Right ventricle myocardium superior (tissue), 1 donor: ENCODE measurements around the gene TRDMT1. TPM values are rescaled to one million over a fixed set of nuclear protein-coding genes. Genes with fewer than 3 reads are reported as not detected.

Source experiments
- ATAC-seq: fragments of 200-7000 bp; cut with Tn5 transposase; one replicate; pipeline ENCODE4 v1.9.1; 2020; ENCODE audit warnings: mild to moderate bottlenecking; ENCODE audit not compliant: poor library complexity
- DNase-seq: peaks from one replicate; pipeline ENCODE4 v3.0.0-alpha.2; 2020
- intact Hi-C: fragments of 100-400 bp; cut with DNase I; formaldehyde crosslinking; loops from one replicate; pipeline ENCODE4 v1.11.2; 2022
- total RNA-seq: library from RNA; stranded (reverse); fragmentation: NEBNext Ultra II Directional; extraction: Animal tissue kit (Norgen Biotek cat#: 25700); gene quantifications from one replicate; pipeline ENCODE4 v1.2.1, GENCODE V29; 2021
- donor health status: DM: no; HTN: yes; CAD: no; lungs with severe emphysema.

Gene TRDMT1
- total RNA-seq, 1 donor from 2014 or later = 4.5 TPM

DNA sequence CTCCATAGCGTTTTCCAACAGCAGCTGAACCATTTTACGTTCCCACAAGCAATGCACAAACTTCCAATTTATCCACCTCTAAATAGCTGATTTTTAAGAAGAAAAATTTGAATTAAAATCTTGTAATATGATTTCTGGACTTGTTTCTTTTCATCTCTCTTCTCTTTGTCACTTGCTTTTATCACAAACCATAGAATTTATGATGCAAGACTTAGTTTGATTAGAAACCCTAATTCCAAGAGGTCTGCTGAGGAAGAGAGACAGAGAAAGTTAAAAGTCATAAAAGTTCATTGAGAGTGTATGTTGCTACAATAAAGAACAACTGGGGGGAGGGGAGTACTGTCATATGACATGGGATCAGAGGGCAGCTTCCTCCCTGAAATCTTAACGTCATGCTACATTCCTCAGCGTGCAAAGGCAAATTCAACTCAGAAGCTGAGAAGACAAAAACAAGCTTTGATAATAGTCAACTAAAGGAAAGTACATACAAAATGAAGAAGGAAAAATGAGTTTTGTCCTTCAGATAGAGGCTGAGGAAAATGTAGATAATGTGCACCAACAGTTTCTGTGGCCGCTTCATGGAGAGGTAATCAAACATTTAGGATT, 53.5 kb downstream of the TRDMT1 start:
- intact Hi-C loops = no loop called here
- ATAC-seq = no peak
- no peak for DNase-seq

DNA sequence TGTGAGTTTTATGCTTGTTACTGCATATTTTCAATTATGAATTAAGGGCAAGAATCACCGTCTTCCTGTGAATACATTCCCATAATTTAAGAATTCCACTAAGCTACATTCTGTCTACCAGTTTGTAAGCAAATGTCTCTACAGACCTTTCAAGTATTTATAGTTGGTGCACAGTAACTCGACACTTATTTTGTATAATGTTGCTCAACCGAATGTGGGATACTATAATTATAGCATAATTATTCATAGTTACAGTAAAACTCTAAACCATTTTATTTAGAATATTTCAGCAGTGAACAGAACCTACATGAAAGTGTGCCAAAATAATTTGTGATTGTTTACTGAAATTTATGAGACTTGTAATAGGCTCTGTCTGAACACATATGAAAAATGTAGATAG, 54.6 kb downstream of the TRDMT1 start:
- ATAC-seq = no peak

DNA sequence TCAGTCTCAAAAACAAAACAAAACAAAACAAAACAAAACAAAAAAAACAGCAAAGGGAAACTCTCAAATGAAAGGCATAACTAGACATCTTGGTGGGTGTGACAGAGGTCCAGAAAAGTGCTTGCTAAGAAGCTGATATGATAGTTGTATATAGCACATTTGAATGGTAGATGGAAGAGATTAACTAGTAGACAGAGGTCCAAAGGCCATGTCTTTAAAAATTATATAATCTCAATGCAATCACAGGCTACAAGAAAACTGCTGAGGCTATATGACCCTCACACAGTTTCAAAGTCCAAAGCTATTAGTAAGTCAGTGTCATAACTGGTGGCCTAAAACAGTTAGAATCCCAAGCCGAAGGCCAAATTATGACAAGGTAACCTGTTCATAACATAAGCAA, 56.2 kb downstream of the TRDMT1 start:
- intact Hi-C loops = no loop called here
- ATAC-seq = no peak

More for the DNA sequence above, 54.6 kb downstream of the TRDMT1 start:
- intact Hi-C loops = no loop called here
- DNase-seq = no peak

GRCh38 chr10:17144757-17145156, 56.7 kb downstream of the TRDMT1 start:
- ATAC-seq (no peak), DNase-seq (no peak)
- intact Hi-C loops = no loop called here

More for the DNA sequence above, 56.2 kb downstream of the TRDMT1 start:
- no peak for DNase-seq

- DNase-seq (no peak), ATAC-seq (no peak)
- intact Hi-C loops = no loop called here
These were observed 57.4 kb downstream of the TRDMT1 start for GRCh38 chr10:17144032-17144431.

GRCh38 chr10:17143055-17143690, 58.3 kb downstream of the TRDMT1 start:
- no peak for DNase-seq
- ATAC-seq = no peak
- intact Hi-C loops = no loop called here

- DNase-seq (no peak), ATAC-seq (no peak)
- intact Hi-C loops = no loop called here
These were observed 59.8 kb downstream of the TRDMT1 start for GRCh38 chr10:17141504-17142229.

DNA sequence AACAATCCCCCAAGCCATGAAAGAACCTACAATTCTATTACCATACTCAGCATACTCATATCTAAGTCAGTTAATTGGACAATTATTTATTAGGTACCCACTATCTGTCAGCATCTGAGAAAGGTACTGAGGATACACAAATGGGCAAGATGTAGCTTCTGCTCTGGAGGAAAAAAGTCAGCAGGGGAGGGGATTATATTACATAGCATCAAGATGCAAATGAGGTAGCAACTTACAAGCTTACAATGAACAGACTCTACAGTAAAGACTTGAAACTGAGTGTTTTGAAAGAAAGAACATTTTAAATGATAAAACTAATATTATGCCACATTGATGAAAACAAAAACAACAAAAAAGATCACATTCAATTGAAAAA, 61.1 kb downstream of the TRDMT1 start:
- intact Hi-C loops = no loop called here
- ATAC-seq (no peak), DNase-seq (no peak)

GRCh38 chr10:17138460-17139042, 62.9 kb downstream of the TRDMT1 start:
- intact Hi-C loops = no loop called here
- ATAC-seq = no peak
- DNase-seq = no peak

- ATAC-seq (no peak), DNase-seq (no peak)
- intact Hi-C loops = no loop called here
These were observed 66.7 kb downstream of the TRDMT1 start for GRCh38 chr10:17134737-17135260.

DNA sequence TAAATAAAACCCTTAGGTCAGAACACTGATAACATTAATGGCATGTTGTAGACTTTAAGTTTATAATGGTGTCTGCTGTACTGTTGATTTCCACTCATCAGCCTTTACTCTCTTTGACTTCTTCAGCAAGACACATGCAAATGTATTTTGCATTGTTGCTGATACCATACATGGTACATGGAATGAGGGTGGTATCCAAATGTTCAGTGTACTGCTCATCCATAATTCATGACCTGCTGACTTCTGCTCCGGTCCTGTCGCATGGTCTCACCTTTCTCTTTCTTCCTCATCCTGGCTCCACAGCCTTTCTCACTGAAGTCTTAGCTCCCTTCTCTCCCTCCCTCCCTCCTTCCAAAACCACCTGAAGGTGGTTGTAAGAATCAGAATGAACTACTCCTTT, 67.2 kb downstream of the TRDMT1 start:
- ATAC-seq (no peak), DNase-seq (no peak)

GRCh38 chr10:17129741-17130140, 71.7 kb downstream of the TRDMT1 start, which contains the start of gene CUBN:
CUBN (minus strand) TSS chr10:17129811; CDS start chr10:17129765, 46 bp downstream.
- DNase-seq = no peak
- intact Hi-C loops = no loop called here
- no peak for ATAC-seq

More for the DNA sequence above, 67.2 kb downstream of the TRDMT1 start:
- intact Hi-C loops = no loop called here

DNA sequence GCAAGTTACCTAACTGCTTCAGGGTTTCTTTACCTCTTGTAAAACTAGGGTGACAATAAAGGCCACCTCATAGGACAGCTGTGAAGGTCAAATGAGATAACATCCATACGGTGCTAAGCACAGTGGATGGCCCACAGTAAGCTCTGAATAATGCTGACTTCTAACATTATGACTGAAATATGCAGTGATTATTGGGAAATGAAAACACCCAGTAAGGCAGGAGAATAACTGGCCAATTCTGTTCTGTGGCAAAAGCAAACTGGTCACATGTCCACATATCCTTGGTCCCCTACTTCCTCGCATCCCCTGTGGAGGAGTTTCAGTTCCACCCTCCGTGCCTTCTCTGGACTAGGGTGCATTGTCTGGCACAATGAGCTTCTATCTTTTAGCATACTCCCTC, 73.2 kb downstream of the TRDMT1 start:
- intact Hi-C loops = no loop called here
- DNase-seq (no peak), ATAC-seq (peak; percentile 46)

- ATAC-seq (no peak), DNase-seq (no peak)
- intact Hi-C loops = no loop called here
These were observed 75.1 kb downstream of the TRDMT1 start for GRCh38 chr10:17126327-17126726.

GRCh38 chr10:17125206-17125893, 76.1 kb downstream of the TRDMT1 start:
- no peak for DNase-seq

GRCh38 chr10:17123961-17124360, 77.5 kb downstream of the TRDMT1 start:
- intact Hi-C loops = no loop called here
- DNase-seq (no peak), ATAC-seq (no peak)

More at GRCh38 chr10:17125206-17125893, 76.1 kb downstream of the TRDMT1 start:
- intact Hi-C loops = no loop called here
- ATAC-seq = no peak

- DNase-seq (no peak), ATAC-seq (no peak)
- intact Hi-C loops = no loop called here
These were observed 78.5 kb downstream of the TRDMT1 start for GRCh38 chr10:17122726-17123661.

- ATAC-seq = no peak
- DNase-seq = no peak
- intact Hi-C loops = no loop called here
These were observed 79.4 kb downstream of the TRDMT1 start for GRCh38 chr10:17122052-17122451.
